HG03520 (cell line): ENCODE data around the gene TRIM41.
"Not testable (repeated sequence)": the region's sequence is repeated elsewhere in the genome, so short reads cannot be mapped to it uniquely, and the experiment has no call there.

Source experiments
- ATAC-seq: cut with Tn5 transposase; IDR thresholded peaks from one replicate; pipeline ENCODE4 v1.9.1; 2021; ENCODE audit warnings: mild to moderate bottlenecking, moderate library complexity; ENCODE audit not compliant: unreplicated experiment

Gene TRIM41

DNA sequence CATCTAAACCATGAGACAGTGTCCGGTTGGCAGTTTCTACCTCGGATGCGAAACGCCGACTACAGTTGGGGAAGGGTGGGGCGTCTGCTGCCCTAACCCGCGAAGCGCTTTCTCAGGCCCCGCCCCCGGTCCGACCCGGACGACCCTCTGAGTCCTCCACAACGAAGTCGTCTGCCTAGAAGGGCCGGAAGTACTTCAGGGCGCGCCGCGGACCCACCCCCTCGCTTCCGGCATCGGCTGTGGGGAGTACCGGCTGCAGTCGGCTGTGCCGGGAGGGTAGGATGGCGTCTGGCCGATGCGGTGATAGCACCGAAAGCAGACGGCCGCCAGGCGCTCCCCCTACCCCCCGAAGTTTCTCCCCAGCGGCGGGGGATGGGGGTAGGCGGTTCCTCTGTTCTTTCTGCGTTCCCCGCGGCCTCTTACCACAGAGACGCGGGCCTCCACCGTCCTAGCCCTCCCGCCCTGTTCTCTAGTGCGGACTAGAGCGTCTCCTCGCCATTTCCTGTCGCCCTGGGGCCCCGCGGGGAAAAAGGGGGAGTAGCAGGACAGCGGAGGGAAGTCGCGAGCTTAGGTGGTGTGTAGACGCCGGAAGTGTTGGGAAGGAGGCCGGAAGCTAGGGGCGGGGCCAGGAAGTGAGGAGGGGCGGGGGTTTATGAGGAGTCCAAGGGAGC lies at the start of gene TRIM41:
TSS of gene TRIM41 (plus strand) at position 224 of the 671 bp plus-strand sequence. CDS start 719 bp downstream, outside the sequence.
- ATAC-seq: peak; percentile 49

- peak; percentile 49 for ATAC-seq
Observed at GRCh38 chr5:181173420-181174342, 49.4 kb upstream of the TRIM41 start.

- no peak for ATAC-seq
Observed at GRCh38 chr5:181176254-181176952, 46.7 kb upstream of the TRIM41 start.

GRCh38 chr5:181177559-181177958 lies 45.5 kb upstream of the TRIM41 start:
- ATAC-seq: not testable (repeated sequence)

DNA sequence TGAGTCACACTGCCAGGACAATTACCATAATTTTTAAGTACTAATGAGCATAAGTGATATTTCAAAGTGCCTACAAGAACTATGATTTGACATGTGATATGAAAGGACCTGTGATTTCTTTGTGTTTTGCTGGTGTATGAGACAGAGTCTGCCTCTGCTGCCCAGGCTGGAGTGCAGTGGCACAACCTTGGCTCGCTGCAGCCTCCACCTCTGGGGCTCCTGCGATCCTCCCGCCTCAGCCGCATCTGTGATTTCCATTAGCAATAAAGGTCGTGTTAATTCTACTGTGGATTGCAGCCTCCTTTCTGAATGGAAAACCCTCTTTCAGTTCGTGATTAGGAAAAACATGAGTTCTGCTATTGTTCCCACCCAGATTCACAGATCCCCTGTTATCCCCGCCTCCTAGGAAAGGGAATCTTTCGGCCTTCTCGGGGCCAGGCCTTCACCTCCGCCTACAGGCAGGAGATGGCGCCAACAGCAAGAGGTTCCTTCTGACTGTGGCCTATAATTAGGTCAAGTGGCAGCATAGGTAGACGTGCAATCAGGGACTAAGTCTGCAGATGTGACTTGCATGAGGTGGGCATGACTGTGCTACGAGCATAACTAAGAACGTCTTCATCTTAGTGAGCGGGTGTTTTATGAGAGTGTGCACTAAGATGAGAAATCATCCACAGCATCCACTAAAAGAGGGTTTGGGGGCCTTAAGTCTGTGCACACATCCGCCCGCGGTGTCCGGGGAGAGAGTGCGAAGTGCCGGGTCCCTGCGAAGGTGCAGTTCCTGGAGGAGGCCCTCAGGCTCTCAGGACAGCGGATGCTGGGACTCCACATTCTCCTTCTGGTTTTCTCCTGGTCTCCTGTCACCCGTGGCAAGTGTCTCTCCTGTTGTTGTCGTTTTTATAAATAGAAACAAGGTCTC lies 41.2 kb upstream of the TRIM41 start:
- ATAC-seq: peak; percentile 56

- no peak for ATAC-seq
Observed at GRCh38 chr5:181182651-181183050, 40.4 kb upstream of the TRIM41 start.

DNA sequence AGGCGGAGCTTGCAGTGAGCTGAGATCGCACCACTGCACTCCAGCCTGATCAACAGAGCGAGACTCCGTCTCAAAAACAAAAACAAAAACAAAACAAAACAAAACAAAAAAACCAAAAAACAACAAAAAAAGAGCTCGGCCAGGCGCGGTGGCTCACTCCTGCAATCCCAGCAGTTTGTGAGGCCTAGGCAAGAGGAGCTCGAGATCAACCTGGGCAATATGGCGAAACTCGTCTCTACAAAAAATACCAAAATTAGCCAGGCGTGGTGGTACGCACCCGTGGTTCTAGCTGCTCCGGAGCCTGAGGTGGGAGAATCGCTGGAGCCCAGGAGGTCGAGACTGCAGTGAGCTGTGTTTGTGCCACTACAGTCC lies 38.2 kb upstream of the TRIM41 start:
- no peak for ATAC-seq

- ATAC-seq: no peak
Observed at GRCh38 chr5:181185560-181185959, 37.5 kb upstream of the TRIM41 start.

- no peak for ATAC-seq
Observed at GRCh38 chr5:181186022-181186421, 37.1 kb upstream of the TRIM41 start.

GRCh38 chr5:181186986-181187499 lies 36.0 kb upstream of the TRIM41 start:
- ATAC-seq: no peak

DNA sequence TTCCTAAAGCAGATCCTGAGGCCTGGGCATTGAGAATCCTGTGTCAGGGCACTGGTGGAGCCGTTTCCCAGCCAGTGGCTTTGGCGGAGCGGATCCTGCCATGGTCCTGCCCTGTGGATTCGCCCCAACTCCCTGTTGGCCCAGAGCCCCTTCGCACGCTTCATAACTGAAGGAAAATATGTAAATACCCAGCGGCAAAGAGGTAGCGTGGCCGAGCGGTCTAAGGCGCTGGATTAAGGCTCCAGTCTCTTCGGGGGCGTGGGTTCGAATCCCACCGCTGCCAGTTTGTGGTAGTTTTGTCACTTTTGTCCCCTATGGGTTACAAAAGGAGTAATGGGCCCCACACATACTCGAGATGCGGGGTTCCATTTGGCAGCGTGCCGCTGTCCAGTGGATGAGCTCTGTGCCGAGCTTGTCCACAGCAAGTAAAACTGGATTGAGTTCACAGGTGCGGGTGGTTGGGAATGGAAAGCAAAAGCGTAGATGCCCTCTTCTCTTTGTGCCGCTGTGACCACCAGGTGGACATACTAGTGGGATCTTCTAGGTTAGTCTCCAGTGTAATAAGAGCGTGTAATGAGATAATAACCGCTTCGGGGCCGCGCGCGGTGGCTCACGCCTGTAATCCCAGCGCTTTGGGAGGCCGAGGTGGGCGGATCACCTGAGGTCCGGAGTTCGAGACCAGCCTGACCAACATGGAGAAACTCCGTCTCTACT lies 35.4 kb upstream of the TRIM41 start:
- no peak for ATAC-seq

- ATAC-seq: no peak
Observed at GRCh38 chr5:181188700-181189362, 34.2 kb upstream of the TRIM41 start.

DNA sequence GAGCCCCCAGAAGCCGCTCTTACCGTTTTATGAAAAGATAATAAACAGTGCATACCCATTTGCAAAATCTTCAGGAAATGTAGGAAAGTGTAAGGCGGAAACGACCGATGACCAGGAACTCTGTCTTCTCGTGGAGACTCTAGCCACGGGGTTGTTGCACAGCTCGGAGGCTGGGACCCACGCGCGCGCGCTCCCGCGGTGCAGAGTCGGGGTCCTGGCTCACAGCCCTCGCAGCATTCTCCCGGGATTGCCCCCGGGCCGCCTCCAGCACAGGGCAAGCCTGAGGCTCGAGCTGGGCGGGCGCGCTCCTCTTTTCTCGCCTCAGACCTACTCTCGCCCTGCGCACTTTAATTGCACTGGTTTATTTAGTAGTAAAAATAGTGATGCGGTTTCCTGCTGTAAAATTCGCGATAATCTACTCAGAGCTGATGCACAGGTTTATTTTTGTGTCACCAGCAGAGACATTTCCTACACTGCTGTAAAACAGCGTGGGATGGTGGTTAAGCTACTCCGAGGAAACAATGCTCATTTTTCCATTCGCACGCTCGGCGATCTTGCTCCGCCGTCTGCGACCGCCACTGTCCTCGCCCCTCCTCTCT lies 33.6 kb upstream of the TRIM41 start:
- no peak for ATAC-seq

DNA sequence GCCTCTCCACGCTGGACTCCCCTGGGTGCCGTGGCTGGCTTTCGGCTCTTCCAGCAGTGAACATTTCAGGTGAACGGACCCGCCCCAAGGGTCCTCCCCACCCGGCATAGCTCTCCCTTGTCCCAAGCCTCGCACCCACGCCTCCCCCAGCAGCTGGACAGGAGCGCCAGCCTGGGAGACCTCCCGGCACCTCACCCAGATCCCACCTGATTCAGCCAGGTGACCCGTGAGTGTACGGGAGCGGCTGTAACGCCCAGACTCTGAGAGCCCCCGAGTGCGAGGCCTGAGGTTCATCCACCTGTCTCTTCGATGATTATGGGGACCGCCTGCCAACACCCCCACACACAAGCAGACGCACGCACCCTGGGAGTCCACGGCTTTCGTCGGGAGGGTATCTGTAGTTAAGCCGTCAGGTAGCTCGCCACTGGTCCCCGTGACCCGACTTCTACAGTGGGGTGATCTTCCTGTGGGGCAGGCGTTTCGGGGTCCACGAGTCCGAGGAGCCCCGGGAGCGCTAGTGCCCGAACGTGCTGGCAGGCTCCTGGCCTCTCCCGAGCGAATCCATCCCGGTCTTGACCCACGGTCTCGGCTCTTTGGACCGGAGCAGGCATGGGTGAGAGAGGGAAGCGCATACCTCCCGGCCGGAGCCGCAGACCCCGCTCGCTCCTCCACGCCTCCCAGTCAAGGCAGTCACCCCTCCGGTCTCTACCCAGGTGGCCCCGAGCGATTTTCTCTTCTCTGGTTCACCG lies 32.9 kb upstream of the TRIM41 start:
- no peak for ATAC-seq

- peak; percentile 5 for ATAC-seq
Observed at GRCh38 chr5:181190711-181191525, 32.2 kb upstream of the TRIM41 start.

DNA sequence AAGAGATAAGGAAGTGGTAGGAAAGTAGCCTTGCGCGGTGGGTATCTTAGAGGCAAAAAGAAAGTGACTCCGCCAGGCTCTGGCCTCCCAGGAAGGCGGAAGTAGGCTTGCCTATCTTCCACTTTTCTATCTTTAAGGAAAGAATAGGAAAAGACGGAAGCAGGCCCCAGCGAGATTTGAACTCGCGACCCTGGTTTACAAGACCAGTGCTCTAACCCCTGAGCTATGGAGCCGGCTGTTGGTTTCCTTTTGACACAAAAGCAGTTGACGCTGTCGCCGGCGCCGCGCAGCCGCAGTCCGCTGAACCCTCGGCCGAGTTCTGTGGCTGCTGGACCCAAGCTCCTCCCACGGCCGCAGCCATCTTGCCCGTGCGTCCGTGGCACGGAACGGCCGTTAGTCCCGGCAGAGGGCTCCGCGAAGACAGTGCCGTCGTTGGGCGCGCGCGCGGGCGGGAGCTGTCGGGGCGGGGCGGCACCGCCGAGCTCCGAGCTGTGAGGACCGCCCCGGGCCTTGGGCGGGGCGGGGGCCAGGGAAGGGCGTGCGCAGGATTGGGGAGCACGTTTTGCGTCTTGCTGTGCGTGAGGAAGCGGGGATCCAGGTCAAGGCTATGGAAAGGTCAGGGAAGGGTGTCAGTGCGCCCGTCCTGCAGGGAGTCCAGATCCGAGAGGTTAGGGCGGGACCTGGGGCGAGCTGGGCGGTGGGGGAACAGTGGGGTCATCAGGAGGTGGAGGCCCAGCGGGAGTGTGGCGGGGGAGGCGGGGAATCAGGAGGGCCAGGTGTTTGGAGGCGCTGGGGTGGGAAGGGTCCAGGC lies 31.4 kb upstream of the TRIM41 start:
- peak; percentile 47 for ATAC-seq
